Liver (tissue), 3 donors: ENCODE measurements around the gene P3H2.

Source experiments
- EGR1 ChIP-seq, 2 donors: IDR thresholded peaks; 2 replicates each; pipeline ENCODE4 v1.6.1; 2016 to 2018; ENCODE audit warnings: antibody characterized with exemption in 2 of 2, low read depth in 2 of 2
- GABPA ChIP-seq, 2 donors: IDR thresholded peaks in 1 of 2; conservative IDR thresholded peaks in 1 of 2; 2 replicates each; pipeline ENCODE4 v1.6.1; 2016; ENCODE audit warnings: antibody characterized with exemption in 2 of 2, mild to moderate bottlenecking in 1 of 2, moderate library complexity in 1 of 2
- RXRA ChIP-seq, 2 donors: IDR thresholded peaks; 2 replicates each; pipeline ENCODE4 v1.6.1; 2017 to 2018; ENCODE audit warnings: antibody characterized with exemption in 2 of 2, mild to moderate bottlenecking in 1 of 2
- TF ChIP-seq, protein P1 (sequence below): fragments of 150-350 bp; IDR thresholded peaks from 2 replicates; pipeline ENCODE4 v1.5.1; 2017; ENCODE audit warnings: improper control_type of control experiment, low read depth, low read length; ENCODE audit not compliant: missing input control
- TF ChIP-seq, protein P2 (sequence below): IDR thresholded peaks from 2 replicates; pipeline ENCODE4 v1.6.1; 2016; ENCODE audit warnings: antibody characterized with exemption
- donor health status: healthy.
- donor health status: healthy.

DNA sequence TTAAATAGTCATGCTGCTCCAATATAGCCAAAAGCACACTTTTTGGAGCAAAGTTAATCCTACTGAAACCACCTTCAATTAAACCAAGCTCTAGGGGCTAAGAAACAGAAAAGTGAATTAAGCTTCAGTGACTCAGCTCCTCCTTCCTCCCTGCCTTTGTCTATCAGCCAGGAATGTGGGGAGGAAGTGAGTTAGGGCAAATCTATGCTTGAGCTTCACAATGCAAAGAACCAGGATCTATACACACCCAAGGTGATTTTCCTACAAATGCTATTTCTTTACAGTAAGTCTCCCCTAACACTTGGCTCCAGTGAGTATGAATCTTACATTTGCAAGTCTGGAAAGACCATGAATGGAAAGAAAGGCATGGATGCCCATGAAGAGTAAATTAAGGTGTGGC lies 212.1 kb downstream of the P3H2 start:
- TF ChIP-seq, protein P1, sequence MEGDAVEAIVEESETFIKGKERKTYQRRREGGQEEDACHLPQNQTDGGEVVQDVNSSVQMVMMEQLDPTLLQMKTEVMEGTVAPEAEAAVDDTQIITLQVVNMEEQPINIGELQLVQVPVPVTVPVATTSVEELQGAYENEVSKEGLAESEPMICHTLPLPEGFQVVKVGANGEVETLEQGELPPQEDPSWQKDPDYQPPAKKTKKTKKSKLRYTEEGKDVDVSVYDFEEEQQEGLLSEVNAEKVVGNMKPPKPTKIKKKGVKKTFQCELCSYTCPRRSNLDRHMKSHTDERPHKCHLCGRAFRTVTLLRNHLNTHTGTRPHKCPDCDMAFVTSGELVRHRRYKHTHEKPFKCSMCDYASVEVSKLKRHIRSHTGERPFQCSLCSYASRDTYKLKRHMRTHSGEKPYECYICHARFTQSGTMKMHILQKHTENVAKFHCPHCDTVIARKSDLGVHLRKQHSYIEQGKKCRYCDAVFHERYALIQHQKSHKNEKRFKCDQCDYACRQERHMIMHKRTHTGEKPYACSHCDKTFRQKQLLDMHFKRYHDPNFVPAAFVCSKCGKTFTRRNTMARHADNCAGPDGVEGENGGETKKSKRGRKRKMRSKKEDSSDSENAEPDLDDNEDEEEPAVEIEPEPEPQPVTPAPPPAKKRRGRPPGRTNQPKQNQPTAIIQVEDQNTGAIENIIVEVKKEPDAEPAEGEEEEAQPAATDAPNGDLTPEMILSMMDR, result no peak
- no peak for TF ChIP-seq EGR1 (IDR thresholded peaks at IDR 0.05; ENCODE audit: low read depth in 2 of 2)
- TF ChIP-seq RXRA (IDR thresholded peaks at IDR 0.05), result no peak
- no peak for TF ChIP-seq GABPA (IDR thresholded peaks at IDR 0.05 in 1 of 2, conservative IDR thresholded peaks at IDR 0.05 in 1 of 2)
- TF ChIP-seq, protein P2, sequence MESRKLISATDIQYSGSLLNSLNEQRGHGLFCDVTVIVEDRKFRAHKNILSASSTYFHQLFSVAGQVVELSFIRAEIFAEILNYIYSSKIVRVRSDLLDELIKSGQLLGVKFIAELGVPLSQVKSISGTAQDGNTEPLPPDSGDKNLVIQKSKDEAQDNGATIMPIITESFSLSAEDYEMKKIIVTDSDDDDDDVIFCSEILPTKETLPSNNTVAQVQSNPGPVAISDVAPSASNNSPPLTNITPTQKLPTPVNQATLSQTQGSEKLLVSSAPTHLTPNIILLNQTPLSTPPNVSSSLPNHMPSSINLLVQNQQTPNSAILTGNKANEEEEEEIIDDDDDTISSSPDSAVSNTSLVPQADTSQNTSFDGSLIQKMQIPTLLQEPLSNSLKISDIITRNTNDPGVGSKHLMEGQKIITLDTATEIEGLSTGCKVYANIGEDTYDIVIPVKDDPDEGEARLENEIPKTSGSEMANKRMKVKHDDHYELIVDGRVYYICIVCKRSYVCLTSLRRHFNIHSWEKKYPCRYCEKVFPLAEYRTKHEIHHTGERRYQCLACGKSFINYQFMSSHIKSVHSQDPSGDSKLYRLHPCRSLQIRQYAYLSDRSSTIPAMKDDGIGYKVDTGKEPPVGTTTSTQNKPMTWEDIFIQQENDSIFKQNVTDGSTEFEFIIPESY, result no peak
